Small intestine (tissue), 7 donors: ENCODE results near the gene OOSP3. TPM values are rescaled to one million over a fixed set of nuclear protein-coding genes. Genes with fewer than 3 reads are reported as not detected.

Source experiments
- DNase-seq, 2 donors: peaks; one replicate each; pipeline versions ENCODE4 v3.0.0 to v3.0.0-alpha.2; 2013
- FAIRE-seq: peaks from 2 replicates; lab custom pipeline; 2012; peaks lifted over from hg19 to GRCh38; lab: Jason Lieb, UNC
- H3K27ac ChIP-seq, 3 donors: one replicate each; pipeline ENCODE4 v1.5.1; 2013; ENCODE audit warnings: low read length in 2 of 3, mild to moderate bottlenecking in 2 of 3, control low read depth in 1 of 3, inconsistent platforms in 1 of 3, low read depth in 1 of 3, moderate library complexity in 1 of 3
- H3K27me3 ChIP-seq, 3 donors: one replicate each; pipeline ENCODE4 v1.6.1; 2013; ENCODE audit warnings: low read length in 3 of 3, inconsistent platforms in 1 of 3; ENCODE audit not compliant: control insufficient read depth in 3 of 3, insufficient read depth in 3 of 3
- H3K36me3 ChIP-seq, 3 donors: one replicate each; pipeline ENCODE4 v1.6.1; 2013; ENCODE audit warnings: low read length in 3 of 3, inconsistent platforms in 1 of 3, low read depth in 1 of 3, mild to moderate bottlenecking in 1 of 3, moderate library complexity in 1 of 3; ENCODE audit not compliant: control insufficient read depth in 3 of 3, insufficient read depth in 2 of 3
- H3K4me1 ChIP-seq, 3 donors: one replicate each; pipeline ENCODE4 v1.6.1; 2013; ENCODE audit warnings: low read length in 2 of 3, inconsistent platforms in 1 of 3, low read depth in 1 of 3, mild to moderate bottlenecking in 1 of 3, moderate library complexity in 1 of 3; ENCODE audit not compliant: control insufficient read depth in 3 of 3, insufficient read depth in 2 of 3
- H3K4me3 ChIP-seq, 3 donors: one replicate each; pipeline ENCODE4 v1.5.1; 2013; ENCODE audit warnings: low read length in 3 of 3, control low read depth in 1 of 3, inconsistent platforms in 1 of 3, low read depth in 1 of 3, mild to moderate bottlenecking in 1 of 3, moderate library complexity in 1 of 3
- H3K9me3 ChIP-seq, 2 donors: one replicate each; pipeline ENCODE4 v1.6.1; 2013; ENCODE audit warnings: low read depth in 1 of 2, low read length in 1 of 2; ENCODE audit not compliant: control insufficient read depth in 2 of 2, insufficient read depth in 1 of 2
- WGBS, 3 donors: extraction: QIAGEN DNeasy Blood & Tissue Kit; methylation state at CpG; one replicate each; pipeline ENCODE4 v1.1.7; 2013; 5-methylcytosine and 5-hydroxymethylcytosine counted together
- polyA plus RNA-seq, 4 donors: library from polyadenylated mRNA; stranded (reverse) in 3 of 4; unstranded in 1 of 4; fragments of 200-250 nt in 3 of 4; fragments of 120-200 nt in 1 of 4; gene quantifications; one replicate each; pipeline versions ENCODE4 v1.2.1 to v1.2.3, GENCODE V29; 2013
- donor health status: healthy with polysubstance abuse.
- donor health status: control.
- donor health status: control.
- donor health status: Bipolar disorder and iron deficiency.
- donor health status: healthy.

The OOSP3 gene
- polyA plus RNA-seq, 4 donors, result not detected

- Histone ChIP-seq H3K36me3 (no peaks in the 10 kb centered on the region), H3K4me1 (no peaks in the 10 kb centered on the region), H3K9me3 (no peaks in the 10 kb centered on the region), H3K4me3 (no peak overlapping the region), H3K27ac (no peak overlapping the region), H3K27me3 (no peaks in the 10 kb centered on the region)
- FAIRE-seq (no peak), DNase-seq (no peak)
- 72 to 80% (median 78%) methylated on average over 3 of the region's 3 CpGs for WGBS, 3 donors
These were observed 16.3 kb upstream of the OOSP3 start for GRCh38 chr11:59862252-59862651.

- Histone ChIP-seq H3K27me3 (no peaks in the 10 kb centered on the region), H3K9me3 (no peaks in the 10 kb centered on the region), H3K4me3 (no peak overlapping the region), H3K36me3 (no peaks in the 10 kb centered on the region), H3K4me1 (no peaks in the 10 kb centered on the region), H3K27ac (no peak overlapping the region)
- DNase-seq (no peak), FAIRE-seq (no peak)
- 74 to 93% (median 74%) methylated on average over 1 of the region's 1 CpG for WGBS, 3 donors
These were observed 13.6 kb upstream of the OOSP3 start for GRCh38 chr11:59865031-59865430.

GRCh38 chr11:59866397-59866796 is 12.2 kb upstream of the OOSP3 start, which contains the start of gene TCN1:
TCN1 (minus strand) TSS chr11:59866487; CDS start chr11:59866470, 17 bp downstream.
- H3K27me3 ChIP-seq, result no peaks in the 10 kb centered on the region
- no peaks in the 10 kb centered on the region for H3K9me3 ChIP-seq
- DNase-seq (peak; percentile 44 to 61), FAIRE-seq (no peak)
- no peaks in the 10 kb centered on the region for H3K36me3 ChIP-seq
- no peaks in the 10 kb centered on the region for H3K4me1 ChIP-seq
- H3K4me3 ChIP-seq, result no peak within 1 kb of the TSS
- no peak within 1 kb of the TSS for H3K27ac ChIP-seq
- 63 to 74% (median 63%) methylated on average over 3 of the region's 3 CpGs for WGBS, 3 donors

GRCh38 chr11:59866836-59867235 is 11.7 kb upstream of the OOSP3 start:
- Histone ChIP-seq H3K9me3 (no peaks in the 10 kb centered on the region), H3K36me3 (no peaks in the 10 kb centered on the region), H3K4me1 (no peaks in the 10 kb centered on the region), H3K4me3 (no peak overlapping the region), H3K27me3 (no peaks in the 10 kb centered on the region), H3K27ac (no peak overlapping the region)
- DNase-seq (no peak), FAIRE-seq (no peak)
- WGBS, 3 donors, result 67 to 87% (median 78%) methylated on average over 1 of the region's 1 CpG

- no peak for FAIRE-seq
- Histone ChIP-seq H3K27ac (no peak overlapping the region), H3K9me3 (no peaks in the 10 kb centered on the region), H3K4me1 (no peaks in the 10 kb centered on the region), H3K4me3 (no peak overlapping the region), H3K27me3 (no peaks in the 10 kb centered on the region), H3K36me3 (no peaks in the 10 kb centered on the region)
- 79 to 88% (median 83%) methylated on average over 2 of the region's 2 CpGs for WGBS, 3 donors
- no peak for DNase-seq
These were observed 10.6 kb upstream of the OOSP3 start for GRCh38 chr11:59867946-59868345.

GRCh38 chr11:59872076-59872475 is 6.5 kb upstream of the OOSP3 start:
- DNase-seq (no peak), FAIRE-seq (no peak)
- no peaks in the 10 kb centered on the region for H3K9me3 ChIP-seq
- H3K36me3 ChIP-seq, result no peaks in the 10 kb centered on the region
- peaks cover 0 to 3% (median 0%) of the 10 kb centered on the region in 3 donors for H3K27me3 ChIP-seq
- no peaks in the 10 kb centered on the region for H3K4me1 ChIP-seq
- no peak overlapping the region for H3K27ac ChIP-seq
- H3K4me3 ChIP-seq, result no peak overlapping the region

GRCh38 chr11:59875856-59876519 is 2.6 kb upstream of the OOSP3 start:
- no peak overlapping the region for H3K4me3 ChIP-seq
- DNase-seq (peak; percentile 16 to 42), FAIRE-seq (no peak)
- no peaks in the 10 kb centered on the region for H3K4me1 ChIP-seq
- H3K27me3 ChIP-seq, result peaks cover 0 to 3% (median 0%) of the 10 kb centered on the region in 3 donors
- WGBS, 3 donors, result 19 to 51% (median 25%) methylated on average over 9 of the region's 9 CpGs
- no peaks in the 10 kb centered on the region for H3K9me3 ChIP-seq
- no peak overlapping the region for H3K27ac ChIP-seq
- no peaks in the 10 kb centered on the region for H3K36me3 ChIP-seq

GRCh38 chr11:59877325-59877724 is 1.3 kb upstream of the OOSP3 start:
- H3K36me3 ChIP-seq, result no peaks in the 10 kb centered on the region
- H3K4me3 ChIP-seq, result no peak overlapping the region
- no peaks in the 10 kb centered on the region for H3K9me3 ChIP-seq
- peaks cover 0 to 3% (median 0%) of the 10 kb centered on the region in 3 donors for H3K27me3 ChIP-seq
- FAIRE-seq (no peak), DNase-seq (no peak)
- no peaks in the 10 kb centered on the region for H3K4me1 ChIP-seq
- H3K27ac ChIP-seq, result no peak overlapping the region

GRCh38 chr11:59877784-59878183 is 798 bp upstream of the OOSP3 start:
- Histone ChIP-seq H3K4me1 (no peaks in the 10 kb centered on the region), H3K4me3 (no peak overlapping the region), H3K36me3 (no peaks in the 10 kb centered on the region), H3K27ac (no peak overlapping the region), H3K27me3 (peaks cover 0 to 3% (median 0%) of the 10 kb centered on the region in 3 donors), H3K9me3 (no peaks in the 10 kb centered on the region)
- DNase-seq (no peak), FAIRE-seq (no peak)
